Peyer's patch (tissue), 4 donors: Measurements from ENCODE around the gene VPS26C.

ENCODE experiments used
- CTCF ChIP-seq, 6 experiments: fragments of 450-650 bp in 4 of 6; fragments of 200-600 bp in 2 of 6; sonication (generic) in 1 of 6; IDR thresholded peaks; one replicate each; pipeline ENCODE4 v1.5.1; 2017 to 2019; ENCODE audit warnings: antibody characterized with exemption in 6 of 6, mild to moderate bottlenecking in 3 of 6, moderate library complexity in 1 of 6
- POLR2A ChIP-seq, 2 donors: fragments of 450-650 bp; IDR thresholded peaks; one replicate each; pipeline ENCODE4 v1.5.1; 2017; ENCODE audit warnings: antibody characterized with exemption in 2 of 2, mild to moderate bottlenecking in 2 of 2, moderate library complexity in 2 of 2

GRCh38 chr21:37200641-37201480 is 66.3 kb downstream of the VPS26C start:
- TF ChIP-seq POLR2A (IDR thresholded peaks at IDR 0.05) (no peak), CTCF (IDR thresholded peaks at IDR 0.05) (no peak)
